ENCODE results near the gene DNAH12. TPM values are rescaled to one million over a fixed set of nuclear protein-coding genes. Genes with fewer than 3 reads are reported as not detected.

Gene DNAH12
- total and polyA plus RNA-seq, 4 donors: 0.05 to 0.08 (median 0.08) TPM; not detected in 1

DNA sequence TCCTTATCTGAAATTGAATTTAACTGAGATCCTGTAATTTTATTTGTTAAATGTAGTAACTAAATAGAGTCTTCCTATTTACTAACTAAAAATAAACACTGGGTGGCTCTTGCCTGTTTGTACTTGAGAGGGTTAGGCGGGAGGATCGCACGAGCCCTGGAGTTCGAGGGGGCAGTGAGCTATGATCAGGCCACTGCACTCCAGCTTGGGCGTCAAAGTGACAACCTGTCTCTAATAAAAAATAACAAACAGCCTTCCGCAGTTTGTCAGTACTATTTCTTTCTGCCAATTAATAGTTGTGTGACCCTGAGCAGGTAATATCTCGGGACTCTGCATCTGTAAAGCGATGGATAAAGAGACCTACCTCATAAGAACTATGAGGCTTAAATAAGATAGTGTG, 11.2 kb upstream of the DNAH12 start:
- no peak for DNase-seq (ENCODE audit: low spot score)
- H3K9ac ChIP-seq (ENCODE audit: low read depth in 1 of 2, low read length in 2 of 2): peak overlapping the region; percentile 84 to 89
- peak overlapping the region; percentile 89 to 90 for H3K27ac ChIP-seq (ENCODE audit: low read depth in 1 of 2, low read length in 2 of 2)
- TF ChIP-seq, protein P1, sequence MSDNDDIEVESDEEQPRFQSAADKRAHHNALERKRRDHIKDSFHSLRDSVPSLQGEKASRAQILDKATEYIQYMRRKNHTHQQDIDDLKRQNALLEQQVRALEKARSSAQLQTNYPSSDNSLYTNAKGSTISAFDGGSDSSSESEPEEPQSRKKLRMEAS (IDR thresholded peaks at IDR 0.05): no peak
- peak; percentile 19 for TF ChIP-seq TAF1 (conservative IDR thresholded peaks at IDR 0.05)
- peaks cover 0 to 6% (median 3%) of the 10 kb centered on the region in 4 donors for H3K36me3 ChIP-seq (ENCODE audit: control insufficient read depth in 4 of 4, insufficient read depth in 3 of 4, low read depth in 1 of 4, low read length in 3 of 4)
- H3K4me1 ChIP-seq (ENCODE audit: control insufficient read depth in 4 of 4, insufficient read depth in 4 of 4, low read length in 3 of 4): peaks cover 11 to 20% (median 16%) of the 10 kb centered on the region in 4 donors
- WGBS: 15% methylated on average over 8 of the region's 8 CpGs
- no peaks in the 10 kb centered on the region for H3K9me3 ChIP-seq (ENCODE audit: control insufficient read depth in 4 of 4, low read length in 3 of 4)
- peak overlapping the region; percentile 88 to 96 (median 95) for H3K4me3 ChIP-seq (ENCODE audit: low read depth in 1 of 3, low read length in 3 of 3)
- no peaks in the 10 kb centered on the region for H3K27me3 ChIP-seq (ENCODE audit: control insufficient read depth in 4 of 4, insufficient read depth in 4 of 4, low read length in 3 of 4)

DNA sequence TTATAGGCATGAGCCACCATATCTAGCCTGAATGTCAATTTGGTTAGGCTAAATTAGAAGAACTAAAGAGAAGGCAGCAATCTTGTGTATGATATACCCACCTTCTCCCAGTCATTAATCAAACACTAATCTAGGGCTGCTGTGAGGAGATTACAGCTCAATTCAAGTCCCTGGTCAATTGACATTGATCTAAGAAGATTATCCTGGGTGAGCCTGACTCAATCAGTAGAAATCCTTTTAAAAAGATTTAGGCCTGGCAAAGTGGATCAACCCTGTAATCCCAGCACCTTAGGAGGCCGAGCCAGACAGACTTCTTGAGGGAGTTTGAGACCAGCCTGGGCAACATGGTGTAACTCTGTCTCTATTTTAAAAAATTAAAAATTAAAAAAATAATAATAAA, 2.5 kb upstream of the DNAH12 start:
- peaks cover 2 to 11% (median 9%) of the 10 kb centered on the region in 4 donors for H3K4me1 ChIP-seq (ENCODE audit: control insufficient read depth in 4 of 4, insufficient read depth in 4 of 4, low read length in 3 of 4)
- no peak overlapping the region for H3K9ac ChIP-seq (ENCODE audit: low read depth in 1 of 2, low read length in 2 of 2)
- peaks cover 0 to 1% (median 0%) of the 10 kb centered on the region in 4 donors for H3K36me3 ChIP-seq (ENCODE audit: control insufficient read depth in 4 of 4, insufficient read depth in 3 of 4, low read depth in 1 of 4, low read length in 3 of 4)
- no peaks in the 10 kb centered on the region for H3K27me3 ChIP-seq (ENCODE audit: control insufficient read depth in 4 of 4, insufficient read depth in 4 of 4, low read length in 3 of 4)
- no peak overlapping the region for H3K27ac ChIP-seq (ENCODE audit: low read depth in 1 of 2, low read length in 2 of 2)
- DNase-seq (ENCODE audit: low spot score): no peak
- H3K9me3 ChIP-seq (ENCODE audit: control insufficient read depth in 4 of 4, low read length in 3 of 4): no peaks in the 10 kb centered on the region
- H3K4me3 ChIP-seq (ENCODE audit: low read depth in 1 of 3, low read length in 3 of 3): no peak overlapping the region
- TF ChIP-seq, protein P2, sequence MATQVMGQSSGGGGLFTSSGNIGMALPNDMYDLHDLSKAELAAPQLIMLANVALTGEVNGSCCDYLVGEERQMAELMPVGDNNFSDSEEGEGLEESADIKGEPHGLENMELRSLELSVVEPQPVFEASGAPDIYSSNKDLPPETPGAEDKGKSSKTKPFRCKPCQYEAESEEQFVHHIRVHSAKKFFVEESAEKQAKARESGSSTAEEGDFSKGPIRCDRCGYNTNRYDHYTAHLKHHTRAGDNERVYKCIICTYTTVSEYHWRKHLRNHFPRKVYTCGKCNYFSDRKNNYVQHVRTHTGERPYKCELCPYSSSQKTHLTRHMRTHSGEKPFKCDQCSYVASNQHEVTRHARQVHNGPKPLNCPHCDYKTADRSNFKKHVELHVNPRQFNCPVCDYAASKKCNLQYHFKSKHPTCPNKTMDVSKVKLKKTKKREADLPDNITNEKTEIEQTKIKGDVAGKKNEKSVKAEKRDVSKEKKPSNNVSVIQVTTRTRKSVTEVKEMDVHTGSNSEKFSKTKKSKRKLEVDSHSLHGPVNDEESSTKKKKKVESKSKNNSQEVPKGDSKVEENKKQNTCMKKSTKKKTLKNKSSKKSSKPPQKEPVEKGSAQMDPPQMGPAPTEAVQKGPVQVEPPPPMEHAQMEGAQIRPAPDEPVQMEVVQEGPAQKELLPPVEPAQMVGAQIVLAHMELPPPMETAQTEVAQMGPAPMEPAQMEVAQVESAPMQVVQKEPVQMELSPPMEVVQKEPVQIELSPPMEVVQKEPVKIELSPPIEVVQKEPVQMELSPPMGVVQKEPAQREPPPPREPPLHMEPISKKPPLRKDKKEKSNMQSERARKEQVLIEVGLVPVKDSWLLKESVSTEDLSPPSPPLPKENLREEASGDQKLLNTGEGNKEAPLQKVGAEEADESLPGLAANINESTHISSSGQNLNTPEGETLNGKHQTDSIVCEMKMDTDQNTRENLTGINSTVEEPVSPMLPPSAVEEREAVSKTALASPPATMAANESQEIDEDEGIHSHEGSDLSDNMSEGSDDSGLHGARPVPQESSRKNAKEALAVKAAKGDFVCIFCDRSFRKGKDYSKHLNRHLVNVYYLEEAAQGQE (IDR thresholded peaks at IDR 0.05): no peak
- TF ChIP-seq RAD21 (IDR thresholded peaks at IDR 0.05) (no peak), RXRA (IDR thresholded peaks at IDR 0.05) (no peak), FOXA1 (IDR thresholded peaks at IDR 0.05) (no peak), NR2F2 (IDR thresholded peaks at IDR 0.05) (no peak), YY1 (IDR thresholded peaks at IDR 0.05) (no peak), TAF1 (conservative IDR thresholded peaks at IDR 0.05) (no peak)
- TF ChIP-seq, protein P3, sequence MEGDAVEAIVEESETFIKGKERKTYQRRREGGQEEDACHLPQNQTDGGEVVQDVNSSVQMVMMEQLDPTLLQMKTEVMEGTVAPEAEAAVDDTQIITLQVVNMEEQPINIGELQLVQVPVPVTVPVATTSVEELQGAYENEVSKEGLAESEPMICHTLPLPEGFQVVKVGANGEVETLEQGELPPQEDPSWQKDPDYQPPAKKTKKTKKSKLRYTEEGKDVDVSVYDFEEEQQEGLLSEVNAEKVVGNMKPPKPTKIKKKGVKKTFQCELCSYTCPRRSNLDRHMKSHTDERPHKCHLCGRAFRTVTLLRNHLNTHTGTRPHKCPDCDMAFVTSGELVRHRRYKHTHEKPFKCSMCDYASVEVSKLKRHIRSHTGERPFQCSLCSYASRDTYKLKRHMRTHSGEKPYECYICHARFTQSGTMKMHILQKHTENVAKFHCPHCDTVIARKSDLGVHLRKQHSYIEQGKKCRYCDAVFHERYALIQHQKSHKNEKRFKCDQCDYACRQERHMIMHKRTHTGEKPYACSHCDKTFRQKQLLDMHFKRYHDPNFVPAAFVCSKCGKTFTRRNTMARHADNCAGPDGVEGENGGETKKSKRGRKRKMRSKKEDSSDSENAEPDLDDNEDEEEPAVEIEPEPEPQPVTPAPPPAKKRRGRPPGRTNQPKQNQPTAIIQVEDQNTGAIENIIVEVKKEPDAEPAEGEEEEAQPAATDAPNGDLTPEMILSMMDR (IDR thresholded peaks at IDR 0.05; ENCODE audit: low read depth, low read length, missing input control): no peak
- TF ChIP-seq, protein P4, sequence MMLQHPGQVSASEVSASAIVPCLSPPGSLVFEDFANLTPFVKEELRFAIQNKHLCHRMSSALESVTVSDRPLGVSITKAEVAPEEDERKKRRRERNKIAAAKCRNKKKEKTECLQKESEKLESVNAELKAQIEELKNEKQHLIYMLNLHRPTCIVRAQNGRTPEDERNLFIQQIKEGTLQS (IDR thresholded peaks at IDR 0.05): no peak
- TF ChIP-seq, protein P5, sequence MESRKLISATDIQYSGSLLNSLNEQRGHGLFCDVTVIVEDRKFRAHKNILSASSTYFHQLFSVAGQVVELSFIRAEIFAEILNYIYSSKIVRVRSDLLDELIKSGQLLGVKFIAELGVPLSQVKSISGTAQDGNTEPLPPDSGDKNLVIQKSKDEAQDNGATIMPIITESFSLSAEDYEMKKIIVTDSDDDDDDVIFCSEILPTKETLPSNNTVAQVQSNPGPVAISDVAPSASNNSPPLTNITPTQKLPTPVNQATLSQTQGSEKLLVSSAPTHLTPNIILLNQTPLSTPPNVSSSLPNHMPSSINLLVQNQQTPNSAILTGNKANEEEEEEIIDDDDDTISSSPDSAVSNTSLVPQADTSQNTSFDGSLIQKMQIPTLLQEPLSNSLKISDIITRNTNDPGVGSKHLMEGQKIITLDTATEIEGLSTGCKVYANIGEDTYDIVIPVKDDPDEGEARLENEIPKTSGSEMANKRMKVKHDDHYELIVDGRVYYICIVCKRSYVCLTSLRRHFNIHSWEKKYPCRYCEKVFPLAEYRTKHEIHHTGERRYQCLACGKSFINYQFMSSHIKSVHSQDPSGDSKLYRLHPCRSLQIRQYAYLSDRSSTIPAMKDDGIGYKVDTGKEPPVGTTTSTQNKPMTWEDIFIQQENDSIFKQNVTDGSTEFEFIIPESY (IDR thresholded peaks at IDR 0.05): no peak
- 94% methylated on average over 1 of the region's 1 CpG for WGBS
